ENCODE measurements around the gene LYSMD4. TPM values are rescaled to one million over a fixed set of nuclear protein-coding genes. Genes with fewer than 3 reads are reported as not detected.

LYSMD4 gene
- total RNA-seq, 1 donor from 2014 or later = 49.8 TPM

GRCh38 chr15:99717161-99718009, 15.9 kb downstream of the LYSMD4 start:
- TF ChIP-seq CTCF (IDR thresholded peaks at IDR 0.05; ENCODE audit: partially characterized antibody, unreplicated experiment) = no peak
- Mint-ChIP-seq H3K27ac (ENCODE audit: unreplicated experiment) (no peak overlapping the region), H3K36me3 (ENCODE audit: unreplicated experiment) (peaks cover 12% of the 10 kb centered on the region), H3K27me3 (ENCODE audit: unreplicated experiment) (peaks cover 9% of the 10 kb centered on the region), H3K4me1 (ENCODE audit: low read depth, unreplicated experiment) (peaks cover 37% of the 10 kb centered on the region), H3K9me3 (ENCODE audit: unreplicated experiment) (peaks cover 2% of the 10 kb centered on the region), H3K4me3 (ENCODE audit: unreplicated experiment) (peak overlapping the region; percentile 52)
- peak; percentile 29 for DNase-seq

- no peak for DNase-seq
- peaks cover 43% of the 10 kb centered on the region for H3K4me1 Mint-ChIP-seq (ENCODE audit: low read depth, unreplicated experiment)
- peaks cover 10% of the 10 kb centered on the region for H3K36me3 Mint-ChIP-seq (ENCODE audit: unreplicated experiment)
- H3K27ac Mint-ChIP-seq (ENCODE audit: unreplicated experiment) = no peak overlapping the region
- H3K27me3 Mint-ChIP-seq (ENCODE audit: unreplicated experiment) = peaks cover 9% of the 10 kb centered on the region
- no peak for TF ChIP-seq CTCF (IDR thresholded peaks at IDR 0.05; ENCODE audit: partially characterized antibody, unreplicated experiment)
- peak overlapping the region; percentile 52 for H3K4me3 Mint-ChIP-seq (ENCODE audit: unreplicated experiment)
- peaks cover 2% of the 10 kb centered on the region for H3K9me3 Mint-ChIP-seq (ENCODE audit: unreplicated experiment)
Observed at GRCh38 chr15:99716540-99717095, 16.6 kb downstream of the LYSMD4 start.

- no peak for TF ChIP-seq CTCF (IDR thresholded peaks at IDR 0.05; ENCODE audit: partially characterized antibody, unreplicated experiment)
- Mint-ChIP-seq H3K27ac (ENCODE audit: unreplicated experiment) (peak overlapping the region; percentile 70), H3K4me3 (ENCODE audit: unreplicated experiment) (no peak overlapping the region), H3K9me3 (ENCODE audit: unreplicated experiment) (no peaks in the 10 kb centered on the region), H3K36me3 (ENCODE audit: unreplicated experiment) (peaks cover 8% of the 10 kb centered on the region), H3K27me3 (ENCODE audit: unreplicated experiment) (peaks cover 6% of the 10 kb centered on the region), H3K4me1 (ENCODE audit: low read depth, unreplicated experiment) (peaks cover 59% of the 10 kb centered on the region)
- DNase-seq = peak; percentile 39
Observed at GRCh38 chr15:99712415-99712814, 20.8 kb downstream of the LYSMD4 start.

- H3K27ac Mint-ChIP-seq (ENCODE audit: unreplicated experiment) = peak overlapping the region; percentile 93
Observed at GRCh38 chr15:99711625-99712024, 21.6 kb downstream of the LYSMD4 start.

More at GRCh38 chr15:99711625-99712024, 21.6 kb downstream of the LYSMD4 start:
- Mint-ChIP-seq H3K9me3 (ENCODE audit: unreplicated experiment) (no peaks in the 10 kb centered on the region), H3K27me3 (ENCODE audit: unreplicated experiment) (peaks cover 6% of the 10 kb centered on the region), H3K4me1 (ENCODE audit: low read depth, unreplicated experiment) (peaks cover 53% of the 10 kb centered on the region), H3K4me3 (ENCODE audit: unreplicated experiment) (peak overlapping the region; percentile 21), H3K36me3 (ENCODE audit: unreplicated experiment) (peaks cover 8% of the 10 kb centered on the region)
- TF ChIP-seq CTCF (IDR thresholded peaks at IDR 0.05; ENCODE audit: partially characterized antibody, unreplicated experiment) = no peak
- no peak for DNase-seq

Data from glutamatergic neuron (in vitro differentiated cells).